Mesenchymal stem cell (in vitro differentiated cells and primary cell): ENCODE results near the gene ANO6.

ENCODE experiments used
- DNase-seq: peaks from one replicate; pipeline ENCODE4 v3.0.0-alpha.2; 2013
- H2AFZ ChIP-seq: one replicate; pipeline ENCODE4 v1.6.1; 2013; ENCODE audit warnings: low read depth, mild to moderate bottlenecking, control low read depth, inconsistent platforms, low read length, moderate library complexity
- H2AK5ac ChIP-seq: 2 replicates; pipeline ENCODE4 v1.6.1; 2013; ENCODE audit warnings: low read length, moderate library complexity, mild to moderate bottlenecking, inconsistent platforms; ENCODE audit not compliant: severe bottlenecking
- H2BK120ac ChIP-seq: one replicate; pipeline ENCODE4 v1.6.1; 2013; ENCODE audit warnings: low read depth, mild to moderate bottlenecking, inconsistent platforms, low read length, moderate library complexity
- H2BK12ac ChIP-seq, 2 experiments: one replicate each; pipeline ENCODE4 v1.6.1; 2013; ENCODE audit warnings: inconsistent platforms in 2 of 2, low read length in 2 of 2, mild to moderate bottlenecking in 2 of 2, moderate library complexity in 2 of 2, control low read depth in 1 of 2
- H2BK15ac ChIP-seq: one replicate; pipeline ENCODE4 v1.6.1; 2013; ENCODE audit warnings: mild to moderate bottlenecking, low read depth, inconsistent platforms; ENCODE audit not compliant: poor library complexity, severe bottlenecking
- H2BK5ac ChIP-seq: 2 replicates; pipeline ENCODE4 v1.6.1; 2013; ENCODE audit warnings: low read depth, mild to moderate bottlenecking, low read length, control low read depth, inconsistent platforms; ENCODE audit not compliant: poor library complexity, severe bottlenecking
- H3K14ac ChIP-seq, 2 experiments: one replicate each; pipeline ENCODE4 v1.6.1; 2013; ENCODE audit warnings: inconsistent platforms in 2 of 2, low read length in 2 of 2, control low read depth in 1 of 2, mild to moderate bottlenecking in 1 of 2, moderate library complexity in 1 of 2
- H3K18ac ChIP-seq, 2 experiments: one replicate each; pipeline ENCODE4 v1.6.1; 2013; ENCODE audit warnings: inconsistent platforms in 2 of 2, low read length in 2 of 2, control low read depth in 1 of 2, low read depth in 1 of 2, mild to moderate bottlenecking in 1 of 2
- H3K23ac ChIP-seq, 2 experiments: one replicate each; pipeline ENCODE4 v1.6.1; 2013; ENCODE audit warnings: inconsistent platforms in 2 of 2, low read length in 2 of 2, mild to moderate bottlenecking in 2 of 2, moderate library complexity in 2 of 2, control low read depth in 1 of 2
- H3K27ac ChIP-seq: 2 replicates; pipeline ENCODE4 v1.5.1; 2013; ENCODE audit warnings: mild to moderate bottlenecking, moderate library complexity, low read length, control low read depth, inconsistent platforms; ENCODE audit not compliant: poor library complexity, severe bottlenecking
- H3K27me3 ChIP-seq, 2 experiments: 2 replicates each; pipeline versions ENCODE4 v1.6.1 to v1.7.0; 2013; ENCODE audit warnings: low read length in 2 of 2, mild to moderate bottlenecking in 2 of 2, moderate library complexity in 2 of 2, control low read depth in 1 of 2, inconsistent platforms in 1 of 2; ENCODE audit not compliant: control insufficient read depth in 1 of 2, insufficient read depth in 1 of 2
- H3K36me3 ChIP-seq, 2 experiments: 2 replicates each; pipeline versions ENCODE4 v1.6.1 to v1.7.0; 2013; ENCODE audit warnings: low read length in 2 of 2, control low read depth in 1 of 2, inconsistent platforms in 1 of 2, low read depth in 1 of 2, mild to moderate bottlenecking in 1 of 2; ENCODE audit not compliant: insufficient read depth in 2 of 2, control insufficient read depth in 1 of 2
- H3K4ac ChIP-seq, 2 experiments: one replicate each; pipeline ENCODE4 v1.6.1; 2013; ENCODE audit warnings: inconsistent platforms in 2 of 2, low read length in 2 of 2, mild to moderate bottlenecking in 2 of 2, moderate library complexity in 2 of 2, control low read depth in 1 of 2, low read depth in 1 of 2
- H3K4me1 ChIP-seq: 2 replicates; pipeline ENCODE4 v1.6.1; 2013; ENCODE audit warnings: low read depth, low read length, control low read depth; ENCODE audit not compliant: control insufficient read depth, insufficient read depth
- H3K4me2 ChIP-seq: 2 replicates; pipeline ENCODE4 v1.6.1; 2013; ENCODE audit warnings: low read length, mild to moderate bottlenecking, inconsistent platforms; ENCODE audit not compliant: poor library complexity, severe bottlenecking
- H3K4me3 ChIP-seq, 2 experiments: 2 replicates each; pipeline versions ENCODE4 v1.5.1 to v1.7.0; 2013; ENCODE audit warnings: low read length in 2 of 2, mild to moderate bottlenecking in 2 of 2, control low read depth in 1 of 2, low read depth in 1 of 2; ENCODE audit not compliant: insufficient read depth in 1 of 2
- H3K79me1 ChIP-seq: replicated peaks from 2 replicates; pipeline ENCODE4 v1.6.1; 2013; ENCODE audit warnings: mild to moderate bottlenecking, control low read depth, low read length, inconsistent platforms; ENCODE audit not compliant: poor library complexity, severe bottlenecking
- H3K9ac ChIP-seq: 2 replicates; pipeline ENCODE4 v1.7.0; 2013; ENCODE audit warnings: mild to moderate bottlenecking, low read length, moderate library complexity
- H3K9me3 ChIP-seq: 2 replicates; pipeline ENCODE4 v1.7.0; 2013; ENCODE audit warnings: mild to moderate bottlenecking, low read length; ENCODE audit not compliant: control insufficient read depth
- H4K8ac ChIP-seq: one replicate; pipeline ENCODE4 v1.6.1; 2013; ENCODE audit warnings: inconsistent platforms, mild to moderate bottlenecking, low read length, moderate library complexity
- H4K91ac ChIP-seq: one replicate; pipeline ENCODE4 v1.6.1; 2013; ENCODE audit warnings: mild to moderate bottlenecking, low read length, inconsistent platforms
- WGBS: methylation state at CpG from one replicate; pipeline ENCODE4 v1.1.7; 2013; ENCODE audit warnings: mixed read lengths; 5-methylcytosine and 5-hydroxymethylcytosine counted together

Gene ANO6

GRCh38 chr12:45475594-45475993 lies 259.7 kb downstream of the ANO6 start:
- Histone ChIP-seq H3K27ac (no peak overlapping the region), H3K4me3 (no peak overlapping the region), H3K27me3 (no peaks in the 10 kb centered on the region), H4K8ac (no peak overlapping the region), H3K36me3 (no peaks in the 10 kb centered on the region), H3K79me1 (no peaks in the 10 kb centered on the region), H4K91ac (no peak overlapping the region), H2BK120ac (no peak overlapping the region), H3K9me3 (peaks cover 16% of the 10 kb centered on the region), H3K18ac (no peak overlapping the region), H3K4ac (no peak overlapping the region), H3K9ac (no peak overlapping the region), H3K14ac (no peak overlapping the region), H2AK5ac (no peak overlapping the region), H2AFZ (no peak overlapping the region), H2BK15ac (no peak overlapping the region), H2BK12ac (no peak overlapping the region), H2BK5ac (no peak overlapping the region), H3K23ac (no peak overlapping the region), H3K4me1 (no peaks in the 10 kb centered on the region), H3K4me2 (no peak overlapping the region)
- no peak for DNase-seq

GRCh38 chr12:45477526-45477925 lies 261.6 kb downstream of the ANO6 start:
- DNase-seq: no peak
- 80% methylated on average over 1 of the region's 1 CpG for WGBS
- no peak overlapping the region for H2BK12ac ChIP-seq
- no peak overlapping the region for H2BK120ac ChIP-seq
- no peak overlapping the region for H2AFZ ChIP-seq
- no peak overlapping the region for H2BK5ac ChIP-seq
- H3K4ac ChIP-seq: no peak overlapping the region
- H3K79me1 ChIP-seq: no peaks in the 10 kb centered on the region
- no peak overlapping the region for H2AK5ac ChIP-seq
- no peak overlapping the region for H2BK15ac ChIP-seq
- no peak overlapping the region for H3K23ac ChIP-seq
- no peak overlapping the region for H4K8ac ChIP-seq
- H3K36me3 ChIP-seq: no peaks in the 10 kb centered on the region
- no peak overlapping the region for H3K27ac ChIP-seq
- H3K4me3 ChIP-seq: peak overlapping the region in 1 of 2 experiments; percentile 41
- H3K4me2 ChIP-seq: no peak overlapping the region
- no peak overlapping the region for H4K91ac ChIP-seq
- H3K27me3 ChIP-seq: no peaks in the 10 kb centered on the region
- H3K9ac ChIP-seq: peak overlapping the region; percentile 11
- peaks cover 16% of the 10 kb centered on the region for H3K9me3 ChIP-seq
- no peaks in the 10 kb centered on the region for H3K4me1 ChIP-seq
- H3K18ac ChIP-seq: no peak overlapping the region
- H3K14ac ChIP-seq: no peak overlapping the region

GRCh38 chr12:45478931-45479330 lies 263.0 kb downstream of the ANO6 start:
- Histone ChIP-seq H4K91ac (no peak overlapping the region), H3K79me1 (no peaks in the 10 kb centered on the region), H2BK12ac (no peak overlapping the region), H2AK5ac (no peak overlapping the region), H3K4ac (no peak overlapping the region), H2BK120ac (no peak overlapping the region), H3K4me3 (no peak overlapping the region), H2BK15ac (no peak overlapping the region), H3K18ac (no peak overlapping the region), H3K23ac (no peak overlapping the region), H3K36me3 (no peaks in the 10 kb centered on the region), H3K27ac (no peak overlapping the region), H3K9me3 (peaks cover 16% of the 10 kb centered on the region), H2BK5ac (no peak overlapping the region), H4K8ac (no peak overlapping the region), H2AFZ (no peak overlapping the region), H3K27me3 (no peaks in the 10 kb centered on the region), H3K9ac (no peak overlapping the region), H3K4me1 (no peaks in the 10 kb centered on the region), H3K4me2 (no peak overlapping the region), H3K14ac (no peak overlapping the region)
- no peak for DNase-seq
- no CpG with 5 or more reads among the region's 1 CpG for WGBS

- Histone ChIP-seq H2BK5ac (no peak overlapping the region), H3K9me3 (peaks cover 16% of the 10 kb centered on the region), H4K8ac (no peak overlapping the region), H2AFZ (no peak overlapping the region), H2AK5ac (no peak overlapping the region), H2BK15ac (no peak overlapping the region), H3K4me1 (no peaks in the 10 kb centered on the region), H3K4ac (no peak overlapping the region), H3K14ac (no peak overlapping the region), H3K27me3 (no peaks in the 10 kb centered on the region), H2BK120ac (no peak overlapping the region), H3K4me3 (no peak overlapping the region), H2BK12ac (no peak overlapping the region), H4K91ac (no peak overlapping the region), H3K36me3 (no peaks in the 10 kb centered on the region), H3K9ac (no peak overlapping the region), H3K79me1 (no peaks in the 10 kb centered on the region), H3K4me2 (no peak overlapping the region), H3K18ac (no peak overlapping the region), H3K27ac (no peak overlapping the region), H3K23ac (no peak overlapping the region)
- DNase-seq: no peak
- WGBS: 55% methylated on average over 5 of the region's 5 CpGs
These were observed 265.9 kb downstream of the ANO6 start for GRCh38 chr12:45481746-45482145.
